ENCODE measurements around the gene UBE2QL1. TPM values are rescaled to one million over a fixed set of nuclear protein-coding genes. Genes with fewer than 3 reads are reported as not detected.

The UBE2QL1 gene
- total RNA-seq, 1 donor = under 0.01 TPM

DNA sequence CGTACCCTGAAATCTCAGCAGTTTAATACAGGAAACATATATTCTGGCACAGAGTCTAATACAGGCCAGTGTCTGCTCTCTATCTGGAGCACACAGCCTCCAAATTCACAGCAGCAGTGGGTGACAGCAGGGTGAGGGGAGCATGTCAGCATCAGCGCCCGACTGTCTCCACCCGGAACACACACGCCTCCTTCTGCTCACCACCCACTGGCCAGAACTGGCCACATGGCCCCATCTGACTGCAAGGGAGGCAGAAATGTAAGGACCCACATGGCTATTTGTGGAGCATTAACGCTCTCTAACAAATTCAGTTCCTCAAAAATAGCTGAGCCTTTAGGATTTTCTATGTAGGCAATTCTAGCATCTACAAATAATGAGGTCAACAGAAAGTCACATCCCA is 24.6 kb downstream of the UBE2QL1 start:
- DNase-seq (ENCODE audit: low read depth in 2 of 3, low spot score in 2 of 3) = no peak

DNA sequence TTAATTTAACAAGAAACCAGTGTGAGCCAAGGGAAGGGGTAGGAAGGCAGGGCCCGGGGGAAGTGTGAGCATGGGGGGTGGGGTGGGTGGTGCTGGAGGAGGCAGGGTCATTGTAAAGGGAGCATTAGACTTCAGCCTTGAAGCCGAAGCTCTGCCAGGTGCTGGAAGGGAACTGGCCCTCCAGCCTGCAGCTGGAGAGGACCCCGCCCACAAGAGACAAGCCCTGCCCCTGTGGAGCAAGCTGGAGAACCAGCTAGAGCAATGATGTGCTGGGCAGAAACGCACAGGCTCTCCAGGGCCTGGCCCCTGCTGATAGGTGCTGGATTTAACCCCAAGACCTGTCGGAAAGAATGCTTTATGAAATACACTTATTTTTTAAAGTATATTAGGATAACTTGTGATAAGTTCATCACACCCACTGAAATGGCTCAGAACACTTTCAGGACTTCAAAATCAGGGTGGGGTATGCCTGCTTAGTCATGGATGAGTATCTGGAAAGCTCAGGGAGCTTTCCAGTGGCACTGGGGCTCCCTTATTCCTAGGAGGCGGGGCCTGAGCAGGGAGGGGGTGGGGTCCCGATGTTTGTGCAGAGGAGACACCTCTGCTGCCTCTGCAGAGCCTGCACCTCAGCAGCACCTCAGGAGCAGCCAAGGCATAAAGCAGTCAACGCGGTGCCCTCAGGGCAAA is 27.1 kb downstream of the UBE2QL1 start:
- no peak for DNase-seq (ENCODE audit: low read depth in 2 of 3, low spot score in 2 of 3)

DNA sequence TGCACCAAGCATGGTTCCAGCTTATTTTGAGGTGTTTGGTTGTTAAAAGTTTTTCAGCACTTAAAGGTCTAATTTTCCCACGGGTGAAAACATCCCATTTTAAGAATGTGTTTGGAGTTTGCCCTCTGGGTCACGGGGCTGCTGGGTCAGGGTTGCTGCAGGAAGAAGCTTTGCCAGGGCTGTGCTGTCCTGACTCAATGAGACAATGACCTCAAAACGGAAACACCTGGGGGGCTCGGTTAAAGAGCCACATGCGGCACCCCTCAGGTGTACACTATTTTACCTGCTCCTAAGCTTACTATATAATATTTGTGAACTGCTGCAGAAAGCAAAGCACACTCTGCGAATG is 27.6 kb downstream of the UBE2QL1 start:
- no peak for DNase-seq (ENCODE audit: low read depth in 2 of 3, low spot score in 2 of 3)

DNA sequence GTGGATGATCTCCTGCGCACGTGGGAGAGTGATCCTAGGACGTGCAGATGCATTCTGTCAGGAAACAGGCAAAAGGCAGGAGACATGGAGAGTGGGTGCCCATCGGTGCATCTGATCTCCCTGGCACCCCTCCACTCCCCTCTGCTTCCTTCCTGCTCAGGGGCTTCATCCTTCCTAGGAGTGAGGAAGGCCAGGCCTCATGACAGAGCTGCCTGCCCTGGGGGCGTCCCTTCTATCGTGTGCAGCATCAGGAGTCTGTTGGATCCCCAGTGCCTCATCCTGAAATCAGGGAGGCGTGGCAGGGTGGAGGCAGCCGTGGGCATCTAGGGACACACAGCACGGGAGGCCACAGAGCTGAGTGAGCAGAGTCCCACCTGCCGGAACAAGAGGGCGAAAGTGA is 30.1 kb downstream of the UBE2QL1 start:
- DNase-seq (ENCODE audit: low read depth in 2 of 3, low spot score in 2 of 3) = no peak

DNA sequence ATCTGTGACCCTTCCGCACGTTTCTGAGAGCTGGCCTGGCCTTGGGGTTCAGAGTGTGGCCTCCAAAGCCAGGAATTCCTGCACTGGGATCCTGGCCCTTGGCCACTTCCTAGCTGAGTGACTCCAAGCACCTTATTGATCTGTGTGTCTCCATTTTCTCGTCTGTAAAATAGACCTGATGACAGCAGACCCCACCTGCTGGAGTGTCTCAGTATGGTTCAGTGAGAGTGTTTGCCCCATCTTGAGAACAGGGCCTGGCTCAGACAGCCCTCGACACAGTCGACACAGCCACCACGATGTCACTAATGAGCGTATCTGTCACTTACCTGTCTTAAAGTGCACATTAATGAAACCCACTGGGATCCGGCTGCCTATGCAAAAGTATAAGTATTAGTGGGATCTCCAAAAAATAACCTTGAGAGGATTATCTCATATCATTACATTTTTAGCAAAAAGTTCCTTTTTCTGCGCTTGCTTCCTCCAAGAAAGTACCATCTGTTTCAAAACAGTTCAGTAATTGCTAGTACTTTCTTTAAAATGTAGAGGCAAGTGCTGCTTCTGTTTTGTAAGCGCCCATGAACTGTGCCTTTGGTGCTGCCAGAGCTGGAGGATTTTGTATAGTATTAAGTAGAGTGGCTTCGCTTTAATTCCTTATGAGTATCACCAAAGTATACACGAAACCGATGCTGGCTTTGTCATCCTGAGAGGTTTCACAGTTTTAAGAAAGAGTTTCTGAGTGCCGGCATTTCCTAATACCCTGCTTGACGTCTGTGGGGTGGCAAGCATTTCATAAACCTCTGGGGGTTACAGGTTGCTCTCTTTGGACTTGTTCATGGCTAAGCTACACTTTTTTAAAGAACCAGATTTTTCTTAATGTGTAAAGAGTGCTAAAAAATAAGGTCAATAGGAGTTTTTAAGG is 31.7 kb downstream of the UBE2QL1 start:
- DNase-seq (ENCODE audit: low read depth in 2 of 3, low spot score in 2 of 3) = no peak

DNA sequence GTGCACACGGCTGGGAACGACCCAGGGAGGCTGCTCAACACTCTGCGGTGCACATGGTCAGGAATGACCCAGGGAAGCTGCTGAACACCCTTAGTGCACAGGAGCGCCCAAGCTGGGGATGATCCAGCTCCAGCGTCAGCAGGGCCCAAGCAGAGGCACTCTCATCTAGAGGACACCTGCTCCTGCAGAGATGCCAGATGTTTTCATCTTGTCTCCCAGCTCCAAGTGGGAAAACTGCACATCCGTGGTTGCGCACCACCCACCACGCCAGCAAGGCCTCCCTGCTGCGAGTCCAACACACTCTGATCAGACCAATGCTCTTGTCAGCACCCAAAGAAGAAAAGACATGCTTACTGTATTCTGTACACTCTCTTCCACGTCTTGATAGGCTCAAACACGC is 34.1 kb downstream of the UBE2QL1 start:
- no peak for DNase-seq (ENCODE audit: low read depth in 2 of 3, low spot score in 2 of 3)

DNA sequence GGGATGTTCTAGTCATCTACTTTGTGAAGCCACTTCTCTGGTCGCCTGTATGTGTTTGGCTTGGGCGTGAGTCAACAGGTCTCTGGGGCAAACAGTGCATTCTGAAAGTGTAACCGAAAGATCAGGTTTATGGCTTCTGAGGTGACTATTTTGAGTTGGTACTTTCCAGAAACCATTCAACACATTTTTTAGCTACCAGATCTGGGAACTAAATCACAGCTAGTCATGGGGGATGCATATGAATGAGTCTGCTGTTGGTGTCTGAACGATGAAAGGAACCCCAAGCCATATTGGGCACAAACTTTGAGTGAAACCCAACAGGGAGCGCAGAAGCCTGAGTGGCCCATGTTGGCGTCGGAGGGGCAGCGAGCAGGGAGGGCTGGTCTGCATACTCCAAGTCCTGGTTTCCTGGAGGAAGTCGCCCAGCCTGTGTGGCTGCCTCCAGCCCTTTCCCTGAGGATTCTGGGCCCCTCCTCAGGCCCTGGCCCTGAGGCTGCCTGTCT is 35.3 kb downstream of the UBE2QL1 start:
- no peak for DNase-seq (ENCODE audit: low read depth in 2 of 3, low spot score in 2 of 3)

DNA sequence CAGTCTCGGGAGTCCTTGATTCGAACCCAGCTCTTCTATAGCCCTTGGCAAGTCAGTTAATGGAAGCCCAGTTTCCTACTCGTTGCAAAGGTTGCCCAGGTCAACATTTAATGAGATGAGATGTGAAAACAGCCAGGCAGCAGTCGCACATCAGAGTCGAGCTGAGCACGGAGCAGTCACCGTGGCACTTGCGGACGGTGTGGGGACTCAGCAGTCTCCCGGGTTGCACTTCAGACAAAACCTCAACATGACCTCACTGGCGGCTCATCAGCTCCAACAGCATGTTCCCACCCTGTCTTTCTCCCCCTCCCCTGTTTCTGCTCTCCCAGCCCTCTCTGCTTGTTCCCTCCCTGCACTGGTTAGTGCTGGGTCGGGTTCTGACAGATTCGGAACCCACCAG is 35.8 kb downstream of the UBE2QL1 start:
- DNase-seq (ENCODE audit: low read depth in 2 of 3, low spot score in 2 of 3) = no peak

DNA sequence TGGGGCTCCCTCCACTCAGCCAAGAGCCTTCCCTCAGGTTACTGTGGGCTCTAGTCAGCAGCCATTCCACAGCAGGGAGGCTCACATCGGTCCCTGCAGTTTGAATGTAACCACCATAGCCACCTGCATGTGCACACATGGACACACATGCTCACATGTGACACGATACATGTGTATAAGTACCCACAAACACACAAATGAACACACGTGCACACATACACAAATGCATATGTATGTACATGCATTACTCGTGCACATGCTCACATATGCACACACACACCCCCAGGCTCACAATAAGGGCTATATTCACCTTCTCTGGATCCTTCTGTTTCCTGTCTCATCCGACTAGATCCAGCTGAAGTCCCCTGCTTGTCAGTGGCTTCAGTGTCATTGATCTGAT is 36.2 kb downstream of the UBE2QL1 start:
- no peak for DNase-seq (ENCODE audit: low read depth in 2 of 3, low spot score in 2 of 3)

DNA sequence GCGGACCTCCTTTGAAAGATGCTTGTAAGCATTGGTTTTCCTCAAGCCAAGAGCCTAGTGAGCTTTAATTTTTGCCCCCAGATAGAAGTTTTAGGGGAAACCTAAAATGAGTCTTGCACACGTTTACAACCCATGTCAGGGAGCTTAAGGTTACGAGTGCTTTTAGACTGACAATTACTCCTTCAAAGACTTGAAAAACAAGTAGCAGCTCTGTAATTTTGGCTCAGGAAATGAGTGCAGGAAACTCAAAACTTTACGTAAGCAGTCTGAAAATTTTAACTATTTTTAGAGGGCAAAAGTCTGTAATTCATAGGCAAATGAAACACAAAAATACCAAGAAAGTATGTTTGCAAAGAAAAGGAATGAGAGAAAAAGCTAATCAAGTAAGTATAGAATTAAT is 36.8 kb downstream of the UBE2QL1 start:
- peak in 1 of 3 donors; percentile 14 for DNase-seq (ENCODE audit: low read depth in 2 of 3, low spot score in 2 of 3)

DNA sequence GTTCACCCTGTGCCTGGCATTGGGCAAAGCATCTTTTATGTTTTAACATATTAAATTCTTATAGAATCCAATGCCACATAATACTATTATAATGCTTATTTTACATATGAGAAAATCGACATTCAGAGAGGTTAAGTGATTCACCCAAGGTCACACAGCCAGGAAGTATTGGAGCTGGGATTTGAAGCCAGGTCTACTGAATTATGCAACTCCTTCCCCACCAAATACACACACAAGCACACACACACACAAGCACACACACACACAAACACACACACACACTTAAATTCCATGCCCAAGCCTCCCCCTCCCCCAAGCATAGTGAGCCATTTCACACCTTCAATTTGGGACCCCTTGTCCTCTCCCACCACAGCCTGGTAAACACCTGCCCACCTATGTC is 37.4 kb downstream of the UBE2QL1 start:
- DNase-seq (ENCODE audit: low read depth in 2 of 3, low spot score in 2 of 3) = no peak

DNA sequence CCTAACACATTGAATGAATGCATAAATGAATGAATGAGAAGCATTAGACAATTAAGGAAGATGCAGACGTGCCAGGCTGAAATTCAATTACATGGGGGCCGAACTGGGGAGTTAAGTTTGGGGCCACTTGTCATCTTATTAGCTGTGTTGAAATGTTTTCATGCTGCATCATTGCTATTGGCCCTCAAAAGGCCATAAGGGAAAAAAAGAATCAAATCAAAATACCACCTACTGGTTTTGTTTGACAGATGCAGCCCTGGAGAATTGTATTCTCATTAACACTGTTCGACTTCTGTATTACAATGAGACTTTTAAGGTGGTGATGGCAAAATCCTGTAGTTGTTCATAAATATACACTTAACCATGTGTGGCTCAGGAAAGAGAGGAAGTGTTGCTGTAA is 38.4 kb downstream of the UBE2QL1 start:
- DNase-seq (ENCODE audit: low read depth in 2 of 3, low spot score in 2 of 3) = peak in 1 of 3 donors; percentile 46

DNA sequence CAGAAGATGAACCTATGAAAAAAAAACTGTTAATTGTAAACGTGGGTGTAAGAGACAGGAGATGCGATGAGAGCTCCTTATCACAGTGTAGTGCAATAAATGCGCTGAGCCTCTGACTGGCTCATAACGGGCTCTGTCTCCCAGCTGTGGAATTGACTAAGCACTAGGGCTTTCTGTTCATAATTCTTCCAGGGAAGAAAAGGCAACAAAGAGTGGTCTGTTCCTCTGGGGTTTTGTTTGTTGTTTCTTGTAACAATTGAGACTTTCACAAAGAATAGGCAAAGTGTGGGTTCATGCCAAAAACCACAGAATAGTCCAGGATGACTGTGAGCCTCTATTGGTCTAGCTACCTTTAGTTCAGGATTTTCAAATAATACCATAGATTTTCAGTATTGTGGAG is 39.4 kb downstream of the UBE2QL1 start:
- DNase-seq (ENCODE audit: low read depth in 2 of 3, low spot score in 2 of 3) = no peak

DNA sequence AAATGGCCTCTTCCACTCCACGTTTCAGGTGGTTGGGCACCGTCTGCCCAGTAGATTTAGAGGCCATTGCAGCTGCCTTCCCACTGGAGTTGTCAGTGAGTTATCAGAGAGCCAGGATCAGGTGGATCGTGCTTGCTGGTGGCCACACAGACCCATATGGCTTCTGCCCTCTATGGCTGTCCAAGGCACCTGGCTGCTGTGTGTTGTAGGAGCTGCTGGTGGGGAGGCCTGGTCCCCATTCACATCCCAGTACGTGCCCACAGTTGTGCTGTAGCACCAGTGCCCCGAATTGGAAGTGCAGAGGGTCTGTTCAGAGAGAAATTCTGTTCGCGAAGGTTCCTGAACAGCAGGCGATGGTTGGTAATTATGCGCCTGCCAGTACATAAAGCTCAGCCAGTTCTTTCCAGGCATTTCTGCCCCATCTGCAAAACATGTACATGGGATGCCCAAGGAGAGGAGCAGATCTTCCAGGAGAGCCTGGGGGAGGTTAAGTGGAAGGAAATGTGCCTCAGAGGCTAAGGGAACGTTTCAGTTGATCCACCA is 41.1 kb downstream of the UBE2QL1 start:
- DNase-seq (ENCODE audit: low read depth in 2 of 3, low spot score in 2 of 3) = no peak

DNA sequence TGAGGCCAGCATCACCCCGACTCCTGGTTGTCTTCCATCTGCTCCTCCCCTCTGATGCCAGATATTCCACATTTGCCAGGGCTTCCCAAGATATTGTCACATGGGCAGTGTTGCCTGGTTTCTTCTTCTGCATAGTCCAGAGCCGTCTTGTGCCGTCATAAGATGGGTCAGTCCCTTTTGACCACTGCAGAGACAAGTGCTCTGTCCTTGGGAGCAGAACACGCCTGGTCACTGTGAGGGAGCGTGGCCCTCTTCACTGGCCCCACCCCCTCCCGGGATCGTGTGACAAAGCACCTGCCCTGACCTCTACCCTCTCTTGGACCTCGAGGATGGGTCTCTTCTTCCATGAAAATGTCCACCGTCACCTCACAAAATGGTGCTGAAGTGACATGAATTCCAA is 41.6 kb downstream of the UBE2QL1 start:
- no peak for DNase-seq (ENCODE audit: low read depth in 2 of 3, low spot score in 2 of 3)

DNA sequence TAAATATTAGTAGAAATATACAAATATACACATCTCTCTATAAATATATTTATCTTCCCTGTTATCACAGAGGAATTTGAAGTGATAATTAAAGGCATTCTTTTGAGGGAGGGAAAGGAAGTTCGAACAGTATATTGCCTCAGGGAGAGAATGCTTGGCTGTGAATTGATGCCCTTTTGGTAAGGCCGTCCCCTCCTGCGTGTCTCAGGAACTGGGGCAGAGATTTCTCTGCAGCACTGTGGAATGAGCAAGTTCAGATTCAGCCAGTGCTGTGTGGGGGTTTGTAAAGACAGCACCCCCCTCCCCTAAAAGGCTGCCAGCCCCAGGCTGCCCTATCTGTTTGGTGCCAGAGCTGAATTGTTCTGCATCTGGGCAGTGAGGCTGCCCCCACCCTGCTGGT is 42.0 kb downstream of the UBE2QL1 start:
- DNase-seq (ENCODE audit: low read depth in 2 of 3, low spot score in 2 of 3) = no peak

DNA sequence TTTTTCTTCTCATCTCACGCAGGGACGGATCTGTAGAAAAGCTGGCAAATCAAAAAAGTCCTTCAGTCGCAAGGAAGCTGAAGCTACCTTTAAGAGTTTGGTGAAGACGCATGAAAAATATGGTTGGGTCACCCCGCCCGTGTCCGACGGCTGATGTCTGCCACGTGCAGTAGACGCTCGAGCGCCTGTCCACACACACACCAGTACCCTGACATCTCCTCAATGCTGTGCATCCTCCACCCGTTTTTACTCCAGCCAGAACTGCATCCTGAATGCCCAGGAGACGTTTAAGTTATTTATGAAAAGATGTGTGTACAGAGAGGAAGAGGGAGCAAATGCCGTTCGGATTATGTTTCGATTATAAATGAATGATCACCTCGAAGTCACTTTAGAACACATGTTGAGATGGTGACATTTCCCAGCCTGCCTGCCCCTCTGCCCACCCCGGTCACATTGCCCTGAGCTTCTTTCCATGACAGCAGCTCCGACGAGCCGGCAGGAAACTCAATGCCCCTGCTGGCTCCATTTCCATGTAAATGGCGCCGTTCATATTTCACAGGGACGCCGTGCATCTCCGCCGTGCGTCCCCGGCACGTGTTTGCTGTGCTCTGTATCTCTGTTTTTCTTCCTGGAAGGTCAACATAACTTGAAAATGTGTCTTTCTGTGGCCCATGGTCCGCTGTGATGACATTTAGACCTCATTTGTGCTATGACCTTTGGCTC is 42.7 kb downstream of the UBE2QL1 start:
- DNase-seq (ENCODE audit: low read depth in 2 of 3, low spot score in 2 of 3) = no peak

DNA sequence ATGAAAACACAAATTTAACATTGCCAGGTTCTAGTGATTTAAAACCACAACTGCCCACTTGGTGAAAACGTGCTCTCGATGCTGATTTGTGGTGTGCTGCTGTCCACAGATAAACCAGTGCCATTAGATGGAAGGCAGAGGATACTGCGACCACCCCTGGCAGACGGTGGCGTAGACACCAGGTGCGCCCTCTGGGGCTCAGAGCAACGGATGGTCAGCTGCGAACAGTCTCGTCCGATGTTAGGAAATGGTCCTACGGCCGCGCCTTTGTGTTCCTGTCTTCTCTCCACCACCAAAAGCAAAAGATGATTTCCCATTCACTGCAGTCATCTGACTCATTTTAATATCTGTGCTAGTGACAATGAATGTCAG is 43.2 kb downstream of the UBE2QL1 start:
- no peak for DNase-seq (ENCODE audit: low read depth in 2 of 3, low spot score in 2 of 3)

DNA sequence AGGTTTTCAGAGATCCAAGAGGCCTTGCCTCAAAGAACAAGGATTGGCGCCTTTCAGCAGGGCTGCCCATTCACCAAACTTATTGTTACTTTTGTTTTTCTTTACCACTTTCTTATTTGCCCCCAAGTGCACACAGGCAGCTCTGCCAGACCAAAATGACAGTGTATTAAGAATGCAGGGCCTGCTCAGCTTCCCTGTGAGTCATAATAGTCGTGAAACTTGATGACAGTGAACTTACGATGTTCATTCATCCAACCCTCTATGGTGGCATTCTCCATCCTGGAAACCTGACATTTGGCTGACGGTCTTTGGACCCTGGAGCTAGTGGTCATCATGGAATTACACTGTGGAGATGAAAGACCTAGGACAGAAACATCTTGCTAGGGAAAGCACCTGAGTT is 44.3 kb downstream of the UBE2QL1 start:
- DNase-seq (ENCODE audit: low read depth in 2 of 3, low spot score in 2 of 3) = no peak

DNA sequence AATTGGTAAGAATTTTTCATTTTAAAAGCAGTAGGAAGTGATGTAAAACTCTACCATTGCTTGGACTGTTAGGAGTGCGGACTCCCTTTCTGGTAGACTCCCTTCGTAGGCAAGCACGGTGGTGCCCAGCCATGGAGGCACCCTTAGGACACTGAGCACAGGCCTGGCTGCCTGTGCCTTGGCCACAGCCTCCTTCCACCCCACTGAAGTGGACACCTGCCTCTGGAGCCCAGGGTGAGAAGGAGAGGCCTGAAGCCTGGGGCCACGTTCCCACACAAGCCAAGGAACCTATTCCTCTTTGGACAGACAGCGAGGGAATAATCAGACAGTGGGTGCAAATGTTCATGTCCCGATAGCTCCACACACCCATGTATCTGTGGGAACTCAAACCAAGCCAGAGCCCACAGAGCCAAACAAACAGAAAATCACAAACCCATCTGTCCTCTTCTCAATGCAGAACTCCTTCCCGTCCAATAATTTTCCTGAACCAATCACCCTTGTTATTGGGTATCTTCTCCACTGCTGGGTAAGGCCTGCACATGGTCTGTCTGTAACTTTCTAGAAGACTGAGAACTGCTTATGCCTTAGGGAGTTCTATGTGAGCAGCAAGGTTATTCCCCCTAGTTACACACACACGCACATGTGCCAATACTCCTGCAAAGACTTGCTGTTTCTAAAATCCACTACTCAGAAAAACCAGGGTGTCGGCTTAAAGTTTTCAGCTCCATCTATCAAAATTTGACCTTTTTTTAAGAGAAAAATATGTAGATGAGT is 45.2 kb downstream of the UBE2QL1 start:
- no peak for DNase-seq (ENCODE audit: low read depth in 2 of 3, low spot score in 2 of 3)
